NCI-H2171 treated with DMSO at 0.1 percent for 48 hours (cell line): ENCODE data around the gene VGLL3.
"Not testable (repeated sequence)": the region's sequence is repeated elsewhere in the genome, so short reads cannot be mapped to it uniquely, and the experiment has no call there.

Experiments used
- DNase-seq: peaks from one replicate; lab custom pipeline; 2025; lab: John Stamatoyannopoulos, UW

Gene VGLL3, protein sequence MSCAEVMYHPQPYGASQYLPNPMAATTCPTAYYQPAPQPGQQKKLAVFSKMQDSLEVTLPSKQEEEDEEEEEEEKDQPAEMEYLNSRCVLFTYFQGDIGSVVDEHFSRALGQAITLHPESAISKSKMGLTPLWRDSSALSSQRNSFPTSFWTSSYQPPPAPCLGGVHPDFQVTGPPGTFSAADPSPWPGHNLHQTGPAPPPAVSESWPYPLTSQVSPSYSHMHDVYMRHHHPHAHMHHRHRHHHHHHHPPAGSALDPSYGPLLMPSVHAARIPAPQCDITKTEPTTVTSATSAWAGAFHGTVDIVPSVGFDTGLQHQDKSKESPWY

GRCh38 chr3:86990734-86991481 is at the start of gene VGLL3:
Gene VGLL3, minus strand, starts transcription at chr3:86991149. Its CDS starts 406 bp downstream, at chr3:86990743.
- DNase-seq = peak; percentile 22

DNA sequence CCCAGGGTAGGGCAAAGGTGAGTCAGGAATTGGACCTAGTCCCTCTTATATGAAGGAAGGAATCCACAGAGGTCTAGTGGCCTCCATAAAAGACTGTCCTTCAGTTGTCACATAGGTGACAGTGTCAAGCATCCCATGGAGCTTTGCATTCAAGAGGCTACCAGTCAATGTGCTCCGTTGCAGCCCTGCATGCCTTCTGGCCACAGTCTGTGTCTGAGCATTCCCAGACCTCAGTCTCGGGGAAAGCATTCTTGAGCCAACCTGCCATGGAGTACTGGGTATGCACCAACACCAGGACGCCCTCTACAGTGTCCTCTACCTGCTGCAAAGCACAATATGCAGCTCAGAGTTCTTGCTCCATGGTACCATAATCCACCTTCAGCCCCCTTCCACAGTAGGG is 46.7 kb upstream of the VGLL3 start:
- DNase-seq = no peak

GRCh38 chr3:87036671-87037070 is 45.7 kb upstream of the VGLL3 start:
- DNase-seq = no peak

DNA sequence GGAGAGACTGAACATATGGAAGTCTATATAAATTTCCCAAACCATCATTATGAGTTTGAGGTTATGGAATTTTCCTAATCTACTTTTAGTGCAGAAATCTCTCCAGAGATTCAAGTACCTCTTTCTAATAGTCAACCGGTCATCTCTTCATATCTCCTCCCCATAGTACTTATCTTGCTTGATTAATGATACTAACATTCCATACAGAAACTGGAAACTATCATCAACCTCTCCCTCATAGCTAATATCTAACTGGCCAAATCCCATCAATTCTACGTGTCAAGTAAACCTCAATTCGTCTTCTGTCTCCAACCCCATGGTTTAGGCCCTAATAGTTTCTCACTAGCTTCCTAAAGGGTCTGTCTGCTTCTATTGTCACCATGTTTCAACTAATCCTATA is 44.4 kb upstream of the VGLL3 start:
- no peak for DNase-seq

DNA sequence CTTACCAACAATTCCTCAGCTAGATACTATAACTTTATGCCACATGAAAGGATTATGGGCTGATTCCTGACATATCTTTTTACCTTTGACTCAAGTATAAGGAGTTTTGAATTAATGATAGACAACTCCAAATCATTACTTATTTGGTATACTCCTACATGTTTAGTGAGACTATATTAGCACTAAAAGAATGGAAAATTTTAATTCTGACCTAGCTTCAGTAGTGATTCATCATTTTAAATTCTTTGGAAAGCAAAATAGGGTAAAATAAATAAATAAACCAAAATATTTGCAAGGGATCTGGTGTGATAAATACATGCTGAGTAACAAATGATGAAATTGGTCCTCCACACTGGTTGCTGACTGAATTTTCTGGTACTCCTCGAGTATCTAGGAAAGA is 42.3 kb upstream of the VGLL3 start:
- DNase-seq = no peak

DNA sequence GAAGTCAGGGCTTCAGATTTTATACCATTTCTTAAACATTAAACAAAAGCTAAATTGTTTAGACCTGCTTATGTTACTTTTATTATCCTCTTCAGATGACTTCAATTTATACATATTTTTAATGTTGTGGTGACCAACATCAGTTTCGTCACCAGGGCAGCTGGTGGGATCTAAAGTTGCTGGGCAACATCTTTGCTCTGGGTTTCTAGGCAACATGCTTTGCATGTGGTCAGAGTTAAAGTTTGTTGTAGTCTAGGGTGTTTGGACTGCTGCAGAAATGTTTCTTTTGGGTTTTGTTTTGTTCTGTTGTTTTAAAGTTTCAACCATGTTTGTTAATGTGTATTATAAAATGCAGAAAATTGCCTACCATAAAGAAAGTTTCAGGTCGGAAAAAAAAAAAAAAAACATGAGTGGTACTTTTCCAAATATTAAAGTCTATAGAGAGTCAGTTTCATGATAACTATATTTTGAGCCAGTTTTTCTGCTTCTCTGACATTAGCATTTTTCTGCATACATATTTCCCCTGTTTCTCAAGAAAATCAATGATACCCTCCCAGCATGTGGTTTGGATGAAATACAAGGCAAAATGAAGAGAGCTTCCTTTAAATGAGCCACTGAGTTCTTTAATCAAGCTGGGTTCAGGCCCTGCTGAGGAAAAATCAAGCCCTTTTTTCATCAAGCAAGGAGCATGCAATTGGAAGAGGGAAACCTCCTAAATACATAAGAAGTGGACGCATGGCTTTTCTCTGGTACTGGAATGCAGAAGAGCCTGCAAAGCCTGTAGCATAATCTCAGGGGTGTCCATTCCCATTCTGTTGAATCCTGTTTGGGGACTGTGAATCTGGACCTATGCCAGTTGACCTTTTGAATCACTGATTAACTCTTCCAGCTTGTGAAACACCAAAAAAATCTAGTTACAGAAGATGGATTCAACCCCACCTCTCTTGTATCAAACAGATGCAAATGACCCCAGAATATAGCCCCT is 35.0 kb upstream of the VGLL3 start:
- no peak for DNase-seq

DNA sequence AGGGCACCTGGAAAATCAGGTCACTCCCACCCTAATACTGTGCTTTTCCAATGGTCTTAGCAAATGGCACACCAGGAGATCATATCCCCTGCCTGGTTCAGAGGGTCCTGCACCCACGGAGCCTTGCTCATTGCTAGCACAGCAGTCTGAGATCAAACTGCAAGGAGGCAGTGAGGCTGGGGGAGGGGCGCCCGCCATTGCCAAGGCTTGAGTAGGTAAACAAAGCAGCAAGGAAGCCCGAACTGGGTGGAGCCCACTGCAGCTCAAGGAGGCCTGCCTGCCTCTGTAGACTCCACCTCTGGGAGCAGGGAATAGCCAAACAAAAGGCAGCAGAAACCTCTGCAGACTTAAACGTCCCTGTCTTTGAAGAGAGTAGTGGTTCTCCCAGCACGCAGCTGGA is 26.4 kb upstream of the VGLL3 start:
- DNase-seq = not testable (repeated sequence)

DNA sequence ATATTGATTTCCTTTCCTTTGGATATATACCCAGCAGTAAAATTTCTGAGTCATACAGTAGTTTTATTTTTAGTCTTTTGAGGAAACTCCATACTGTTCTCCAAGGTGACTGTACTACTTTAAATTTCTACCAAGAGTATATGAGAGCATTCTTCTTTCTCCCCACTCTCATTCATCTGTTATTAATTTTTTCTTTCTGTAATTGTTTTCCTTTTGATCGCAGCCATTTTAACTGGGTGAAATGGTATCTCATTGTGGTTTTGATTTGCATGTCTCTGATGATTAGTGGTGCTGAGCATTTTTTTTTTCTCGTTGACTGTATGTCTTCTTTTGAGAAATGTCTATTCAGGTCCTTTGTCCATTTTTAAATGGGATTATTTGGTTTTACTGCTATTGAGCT is 18.3 kb upstream of the VGLL3 start:
- DNase-seq = no peak

- no peak for DNase-seq
Observed at GRCh38 chr3:87006844-87007439, 16.0 kb upstream of the VGLL3 start.

- no peak for DNase-seq
Observed at GRCh38 chr3:87004883-87005282, 13.9 kb upstream of the VGLL3 start.

- DNase-seq = no peak
Observed at GRCh38 chr3:87002346-87002745, 11.4 kb upstream of the VGLL3 start.

- DNase-seq = no peak
Observed at GRCh38 chr3:87001473-87002098, 10.6 kb upstream of the VGLL3 start.

DNA sequence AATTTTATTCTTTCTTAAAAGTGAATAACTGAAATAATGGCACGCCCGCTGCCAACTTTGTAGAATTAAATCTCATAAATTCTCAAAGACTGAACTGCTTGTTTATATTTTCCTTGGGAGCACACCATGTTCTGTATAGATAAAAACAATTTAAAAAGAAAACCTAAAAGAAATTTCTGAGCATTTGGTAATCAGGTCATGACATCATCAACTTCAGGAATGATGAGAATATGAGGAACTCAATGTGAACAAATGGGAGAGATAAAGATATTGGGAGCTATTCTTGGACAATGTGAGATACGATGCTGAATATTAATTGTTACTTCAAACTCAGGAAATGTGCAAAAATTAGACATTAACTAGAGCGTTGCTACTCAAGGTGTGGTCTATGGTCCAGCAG is 10.0 kb upstream of the VGLL3 start:
- no peak for DNase-seq

GRCh38 chr3:86998569-86998968 is 7.6 kb upstream of the VGLL3 start:
- no peak for DNase-seq

DNA sequence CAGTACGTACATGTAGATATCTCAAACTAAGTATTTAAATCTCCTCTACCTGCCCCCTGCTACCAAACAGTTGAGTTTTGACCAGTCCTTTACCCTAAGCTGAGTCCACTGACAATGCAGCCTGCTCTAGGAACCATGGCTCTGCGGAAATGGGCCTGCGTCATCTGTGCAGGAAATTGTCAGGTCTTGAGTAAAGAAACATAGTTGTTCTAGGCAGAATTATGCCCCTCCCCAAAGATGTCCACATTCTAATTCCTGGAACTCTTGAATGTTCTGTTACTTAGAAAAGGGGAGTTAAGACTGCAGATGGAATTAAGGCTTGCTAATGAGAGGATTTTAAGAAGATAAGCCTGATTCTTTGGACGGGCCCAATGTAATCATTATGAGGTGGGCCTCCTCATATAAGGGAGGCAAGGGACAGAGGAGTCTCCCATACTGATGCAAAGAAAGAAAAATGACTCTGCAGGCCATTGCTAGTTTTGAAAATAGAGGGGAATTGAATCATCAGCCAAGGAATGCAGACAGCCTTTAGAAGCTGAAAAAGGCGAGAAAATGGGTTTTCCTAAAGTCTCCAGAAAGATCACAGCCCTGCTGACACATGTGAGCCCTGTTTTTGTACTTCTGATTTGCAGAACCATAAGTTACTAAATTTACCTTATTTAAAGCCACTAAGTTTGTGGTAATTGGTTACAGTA is 5.5 kb upstream of the VGLL3 start:
- DNase-seq = no peak

- no peak for DNase-seq
Observed at GRCh38 chr3:86995537-86995936, 4.6 kb upstream of the VGLL3 start.

DNA sequence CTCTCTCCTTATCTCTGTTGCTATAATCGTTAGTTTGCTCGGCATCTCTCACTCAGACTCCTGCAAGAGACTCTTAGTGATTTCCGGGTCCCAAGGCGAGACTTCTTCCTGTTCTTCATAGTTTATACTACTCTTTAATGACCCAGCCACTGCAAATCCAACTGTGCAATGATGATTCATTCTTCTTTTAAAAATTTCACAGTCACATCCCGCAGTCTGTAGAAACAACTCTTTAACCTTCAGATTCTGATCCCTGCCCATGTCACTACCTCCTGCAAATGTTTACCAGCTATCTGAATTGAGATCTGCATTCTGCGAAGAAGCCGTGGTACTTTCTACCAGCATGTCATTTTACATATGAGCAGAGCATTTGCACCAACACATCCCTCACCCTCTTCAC is 2.8 kb upstream of the VGLL3 start:
- DNase-seq = no peak

DNA sequence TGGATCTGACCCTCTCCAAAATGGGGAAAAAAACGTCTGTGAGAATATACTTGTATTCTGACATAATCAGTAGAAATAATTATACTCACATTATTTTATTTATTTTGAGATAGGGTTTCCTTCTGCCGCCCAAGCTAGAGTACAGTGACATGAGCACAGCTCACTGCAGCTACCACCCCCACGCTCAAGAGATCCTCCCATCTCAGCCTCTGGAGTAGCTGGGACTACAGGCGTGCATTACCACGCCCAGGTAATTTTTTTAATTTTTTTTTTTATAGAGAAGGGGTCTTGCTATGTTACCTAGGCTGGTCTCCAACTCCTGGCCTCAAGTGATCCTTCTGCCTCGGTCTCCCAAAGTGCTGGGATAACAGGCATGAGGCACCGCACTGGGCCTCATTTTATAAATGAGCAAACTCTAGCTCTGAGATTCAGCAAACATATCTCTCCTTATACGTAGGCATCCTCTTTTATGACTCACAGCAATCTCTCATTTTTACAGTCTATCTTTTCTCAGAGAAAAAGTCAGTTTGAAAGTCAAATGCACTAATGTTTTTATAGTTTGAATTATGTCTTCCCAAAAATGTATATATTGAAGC is 989 bp upstream of the VGLL3 start:
- DNase-seq = no peak

DNA sequence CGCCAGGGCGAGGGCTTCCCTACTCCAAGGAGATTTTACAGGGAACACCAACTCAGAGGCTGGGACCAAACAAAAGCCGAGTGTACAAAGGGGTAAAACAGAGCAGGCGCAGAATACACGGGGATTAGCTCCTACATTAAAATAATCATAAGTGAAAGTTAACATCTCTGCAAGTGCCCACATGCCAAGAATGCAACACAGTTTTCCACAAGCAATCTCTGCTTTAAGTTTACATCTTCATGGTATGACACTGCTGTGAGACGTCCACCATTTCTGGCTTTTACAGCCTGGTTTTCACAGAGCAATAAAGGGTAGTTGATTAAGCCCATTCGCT is 500 bp upstream of the VGLL3 start:
- DNase-seq = no peak

GRCh38 chr3:86990012-86990733 is 776 bp downstream of the VGLL3 start:
- peak; percentile 7 for DNase-seq
